HG02852 (cell line): Measurements from ENCODE around the gene RPS6KB1.
"Not testable (repeated sequence)": the region's sequence is repeated elsewhere in the genome, so short reads cannot be mapped to it uniquely, and the experiment has no call there.

Source experiments
- ATAC-seq: cut with Tn5 transposase; IDR thresholded peaks from one replicate; pipeline ENCODE4 v1.9.1; 2021; ENCODE audit warnings: mild to moderate bottlenecking, moderate library complexity; ENCODE audit not compliant: unreplicated experiment

Gene RPS6KB1

GRCh38 chr17:59933317-59933716 lies 40.4 kb downstream of the RPS6KB1 start:
- ATAC-seq, result not testable (repeated sequence)

- ATAC-seq, result not testable (repeated sequence)
These were observed 47.8 kb downstream of the RPS6KB1 start for GRCh38 chr17:59940697-59941096.

- ATAC-seq, result no peak
These were observed 48.2 kb downstream of the RPS6KB1 start for GRCh38 chr17:59941131-59941530.

- not testable (repeated sequence) for ATAC-seq
These were observed 53.5 kb downstream of the RPS6KB1 start for GRCh38 chr17:59946433-59946832.

GRCh38 chr17:59947310-59947709 lies 54.4 kb downstream of the RPS6KB1 start:
- not testable (repeated sequence) for ATAC-seq

GRCh38 chr17:59950049-59950448 lies 57.1 kb downstream of the RPS6KB1 start:
- ATAC-seq, result no peak

- no peak for ATAC-seq
These were observed 61.9 kb downstream of the RPS6KB1 start for GRCh38 chr17:59954856-59955255.

GRCh38 chr17:59959574-59959973 lies 66.7 kb downstream of the RPS6KB1 start:
- ATAC-seq, result not testable (repeated sequence)

- ATAC-seq, result no peak
These were observed 69.9 kb downstream of the RPS6KB1 start for GRCh38 chr17:59962739-59963318.

GRCh38 chr17:59963738-59964481 lies 71.0 kb downstream of the RPS6KB1 start:
- ATAC-seq, result peak; percentile 60

GRCh38 chr17:59964482-59965328 lies 71.8 kb downstream of the RPS6KB1 start, which contains the start of gene RNFT1:
RNFT1 (minus strand) TSS chr17:59964740; CDS start chr17:59964663, 77 bp downstream.
- ATAC-seq, result peak; percentile 82

- ATAC-seq, result not testable (repeated sequence)
These were observed 78.8 kb downstream of the RPS6KB1 start for GRCh38 chr17:59971771-59972170.

GRCh38 chr17:59972778-59973177 lies 79.9 kb downstream of the RPS6KB1 start:
- ATAC-seq, result no peak

GRCh38 chr17:59973483-59973882 lies 80.6 kb downstream of the RPS6KB1 start:
- ATAC-seq, result not testable (repeated sequence)

- not testable (repeated sequence) for ATAC-seq
These were observed 82.2 kb downstream of the RPS6KB1 start for GRCh38 chr17:59975166-59975565.

GRCh38 chr17:59996608-59997007 lies 103.7 kb downstream of the RPS6KB1 start:
- not testable (repeated sequence) for ATAC-seq
